ENCODE data around the gene ATG101.
A peak's percentile ranks its signal among the peaks of the same experiment; 100 is the strongest.

ATG101 gene

DNA sequence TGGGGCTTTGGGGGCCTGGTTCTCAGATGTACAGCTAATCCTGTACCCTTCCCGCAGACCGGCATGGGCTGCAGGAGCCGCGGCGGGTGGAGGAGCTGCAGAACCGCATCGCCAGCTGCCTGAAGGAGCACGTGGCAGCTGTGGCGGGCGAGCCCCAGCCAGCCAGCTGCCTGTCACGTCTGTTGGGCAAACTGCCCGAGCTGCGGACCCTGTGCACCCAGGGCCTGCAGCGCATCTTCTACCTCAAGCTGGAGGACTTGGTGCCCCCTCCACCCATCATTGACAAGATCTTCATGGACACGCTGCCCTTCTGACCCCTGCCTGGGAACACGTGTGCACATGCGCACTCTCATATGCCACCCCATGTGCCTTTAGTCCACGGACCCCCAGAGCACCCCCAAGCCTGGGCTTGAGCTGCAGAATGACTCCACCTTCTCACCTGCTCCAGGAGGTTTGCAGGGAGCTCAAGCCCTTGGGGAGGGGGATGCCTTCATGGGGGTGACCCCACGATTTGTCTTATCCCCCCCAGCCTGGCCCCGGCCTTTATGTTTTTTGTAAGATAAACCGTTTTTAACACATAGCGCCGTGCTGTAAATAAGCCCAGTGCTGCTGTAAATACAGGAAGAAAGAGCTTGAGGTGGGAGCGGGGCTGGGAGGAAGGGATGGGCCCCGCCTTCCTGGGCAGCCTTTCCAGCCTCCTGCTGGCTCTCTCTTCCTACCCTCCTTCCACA is 11.0 kb upstream of the ATG101 start:
- TF ChIP-seq FOXP2 (optimal IDR thresholded peaks at IDR 0.05; ENCODE audit: borderline replicate concordance, extremely low read depth, extremely low read length, insufficient read depth) (peak; percentile 26), SIN3A (IDR thresholded peaks at IDR 0.05; ENCODE audit: borderline replicate concordance, insufficient read depth, low read length) (no peak), TAF1 (IDR thresholded peaks at IDR 0.05; ENCODE audit: borderline replicate concordance, insufficient read depth, low read length) (no peak), POLR2AphosphoS5 (IDR thresholded peaks at IDR 0.05; ENCODE audit: low read depth, low read length) (no peak)
- TF ChIP-seq, protein P1, sequence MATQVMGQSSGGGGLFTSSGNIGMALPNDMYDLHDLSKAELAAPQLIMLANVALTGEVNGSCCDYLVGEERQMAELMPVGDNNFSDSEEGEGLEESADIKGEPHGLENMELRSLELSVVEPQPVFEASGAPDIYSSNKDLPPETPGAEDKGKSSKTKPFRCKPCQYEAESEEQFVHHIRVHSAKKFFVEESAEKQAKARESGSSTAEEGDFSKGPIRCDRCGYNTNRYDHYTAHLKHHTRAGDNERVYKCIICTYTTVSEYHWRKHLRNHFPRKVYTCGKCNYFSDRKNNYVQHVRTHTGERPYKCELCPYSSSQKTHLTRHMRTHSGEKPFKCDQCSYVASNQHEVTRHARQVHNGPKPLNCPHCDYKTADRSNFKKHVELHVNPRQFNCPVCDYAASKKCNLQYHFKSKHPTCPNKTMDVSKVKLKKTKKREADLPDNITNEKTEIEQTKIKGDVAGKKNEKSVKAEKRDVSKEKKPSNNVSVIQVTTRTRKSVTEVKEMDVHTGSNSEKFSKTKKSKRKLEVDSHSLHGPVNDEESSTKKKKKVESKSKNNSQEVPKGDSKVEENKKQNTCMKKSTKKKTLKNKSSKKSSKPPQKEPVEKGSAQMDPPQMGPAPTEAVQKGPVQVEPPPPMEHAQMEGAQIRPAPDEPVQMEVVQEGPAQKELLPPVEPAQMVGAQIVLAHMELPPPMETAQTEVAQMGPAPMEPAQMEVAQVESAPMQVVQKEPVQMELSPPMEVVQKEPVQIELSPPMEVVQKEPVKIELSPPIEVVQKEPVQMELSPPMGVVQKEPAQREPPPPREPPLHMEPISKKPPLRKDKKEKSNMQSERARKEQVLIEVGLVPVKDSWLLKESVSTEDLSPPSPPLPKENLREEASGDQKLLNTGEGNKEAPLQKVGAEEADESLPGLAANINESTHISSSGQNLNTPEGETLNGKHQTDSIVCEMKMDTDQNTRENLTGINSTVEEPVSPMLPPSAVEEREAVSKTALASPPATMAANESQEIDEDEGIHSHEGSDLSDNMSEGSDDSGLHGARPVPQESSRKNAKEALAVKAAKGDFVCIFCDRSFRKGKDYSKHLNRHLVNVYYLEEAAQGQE (IDR thresholded peaks at IDR 0.05; ENCODE audit: insufficient read depth in 1 of 2, low read depth in 2 of 2, low read length in 2 of 2), result no peak

DNA sequence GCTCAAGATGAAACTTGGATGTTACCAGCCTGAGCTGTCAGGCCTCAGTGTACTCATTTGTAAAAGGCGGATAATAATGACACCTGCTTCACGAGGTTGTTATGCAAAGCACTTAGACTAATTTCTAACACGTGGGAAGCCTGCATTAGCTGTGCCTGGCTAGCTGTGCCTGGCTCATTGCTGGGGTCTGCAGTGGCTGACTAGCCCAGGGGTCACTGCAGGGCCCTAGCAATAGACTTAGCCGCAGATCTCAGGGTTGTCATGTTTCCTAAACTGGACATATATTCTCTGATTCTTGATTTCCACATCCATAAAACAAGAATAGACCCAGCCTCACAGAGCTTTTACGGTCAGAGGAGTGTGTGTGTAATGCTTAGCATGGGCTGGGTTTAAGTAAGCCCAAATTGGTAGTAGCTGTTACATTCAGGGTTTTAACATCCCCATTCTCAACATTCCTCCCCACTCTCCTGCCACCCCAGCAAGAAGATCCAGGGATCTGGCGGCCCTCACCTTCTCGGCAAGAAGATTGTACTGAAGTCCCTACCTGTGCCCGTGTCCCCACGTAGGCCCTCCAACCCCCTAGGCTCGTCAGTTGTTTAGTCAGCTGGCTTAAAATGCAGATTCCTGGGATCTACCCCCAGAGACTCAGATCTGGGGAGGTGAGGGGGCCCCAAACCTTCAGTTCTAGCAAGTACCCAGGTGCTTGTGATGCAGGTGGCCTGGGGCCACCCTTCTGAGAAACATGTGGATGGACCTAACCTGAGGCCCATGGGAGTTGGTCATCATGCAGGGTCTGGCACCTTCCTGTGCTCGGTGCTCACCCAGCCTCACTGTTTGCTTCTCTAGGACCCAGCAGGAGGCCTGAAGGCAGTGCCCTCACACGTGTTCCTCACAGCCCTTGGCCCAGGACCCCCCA is 9.9 kb upstream of the ATG101 start:
- TF ChIP-seq, protein P1 (IDR thresholded peaks at IDR 0.05; ENCODE audit: insufficient read depth in 1 of 2, low read depth in 2 of 2, low read length in 2 of 2), result no peak

DNA sequence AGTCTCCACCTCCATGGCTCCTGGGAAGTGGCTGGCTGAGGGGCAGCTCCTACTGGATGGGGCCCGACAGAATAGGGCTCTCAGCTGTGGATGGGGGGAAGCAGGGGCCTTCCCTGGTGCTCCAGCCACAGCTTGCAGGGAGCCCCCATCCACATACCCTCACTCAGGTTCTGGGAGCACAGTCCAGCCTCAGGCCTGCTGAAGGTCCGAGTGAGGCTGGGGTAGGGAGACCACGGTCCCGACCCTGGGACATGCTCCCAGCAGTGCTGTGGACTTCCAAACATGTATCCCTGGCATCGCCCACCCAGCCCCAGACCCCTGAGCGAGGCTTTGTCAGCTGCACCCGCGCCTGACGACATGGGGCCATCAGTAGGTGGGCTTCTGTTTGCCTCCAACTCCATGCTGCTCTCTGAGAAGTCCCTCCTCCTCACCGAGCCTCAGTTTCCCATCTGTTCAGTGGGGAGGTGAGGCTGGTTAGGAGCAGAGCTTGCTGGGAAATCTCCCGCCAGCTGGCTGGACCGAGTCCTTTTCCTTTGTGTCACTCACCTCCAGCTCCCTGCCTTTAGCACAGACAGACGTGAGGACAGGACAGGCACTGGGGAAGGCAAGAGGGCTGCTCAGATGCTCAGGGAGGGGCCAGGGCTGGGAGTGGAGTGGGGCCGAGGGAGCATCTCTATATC is 9.1 kb upstream of the ATG101 start:
- TF ChIP-seq SIN3A (IDR thresholded peaks at IDR 0.05; ENCODE audit: borderline replicate concordance, insufficient read depth, low read length) (no peak), POLR2AphosphoS5 (IDR thresholded peaks at IDR 0.05; ENCODE audit: low read depth, low read length) (no peak)

DNA sequence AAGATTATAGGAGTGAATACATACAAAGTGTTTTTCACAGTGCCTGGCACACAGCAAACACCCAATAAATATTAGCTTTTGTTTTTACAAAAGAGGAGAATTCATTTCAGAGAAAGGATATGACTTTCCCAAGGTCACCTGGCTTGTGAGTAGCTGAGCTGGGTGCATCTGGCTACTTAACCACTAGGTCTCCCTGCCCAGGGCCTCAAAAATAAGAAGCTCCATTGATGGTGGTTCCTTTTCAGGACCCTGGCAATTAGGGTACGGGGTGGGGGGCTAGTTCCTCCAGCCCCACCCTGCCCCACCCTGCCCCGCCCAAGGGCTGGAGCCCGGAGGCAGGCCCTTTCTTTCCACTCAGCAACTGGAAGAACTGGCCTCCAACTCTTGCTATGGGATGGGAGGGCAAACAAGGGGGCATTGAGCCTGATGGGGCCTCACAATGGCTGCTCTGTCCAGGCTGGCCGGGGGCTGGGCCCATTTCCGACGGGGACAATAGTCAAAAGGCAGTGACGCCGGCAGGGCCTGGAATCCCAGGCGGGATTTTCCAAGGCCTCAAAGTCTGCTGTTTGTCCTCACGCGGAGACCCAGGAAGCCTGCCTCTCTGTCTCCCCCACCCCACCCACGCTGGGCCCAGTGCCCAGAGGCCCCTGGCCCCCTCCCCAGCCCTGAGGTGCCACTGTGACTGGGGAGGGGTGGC is 8.2 kb upstream of the ATG101 start:
- no peak for TF ChIP-seq POLR2AphosphoS5 (IDR thresholded peaks at IDR 0.05; ENCODE audit: low read depth, low read length)
- no peak for TF ChIP-seq FOXP2 (optimal IDR thresholded peaks at IDR 0.05; ENCODE audit: borderline replicate concordance, extremely low read depth, extremely low read length, insufficient read depth)
- TF ChIP-seq SIN3A (IDR thresholded peaks at IDR 0.05; ENCODE audit: borderline replicate concordance, insufficient read depth, low read length), result no peak
- TF ChIP-seq, protein P1 (IDR thresholded peaks at IDR 0.05; ENCODE audit: insufficient read depth in 1 of 2, low read depth in 2 of 2, low read length in 2 of 2), result no peak
